Upper lobe of left lung (tissue), 4 donors: ENCODE data around the gene DENND1C.

ENCODE experiments used
- CTCF ChIP-seq, 6 experiments: fragments of 450-650 bp in 4 of 6; fragments of 200-600 bp in 2 of 6; sonication (generic) in 2 of 6; IDR thresholded peaks; one replicate each; pipeline ENCODE4 v1.5.1; 2016 to 2019; ENCODE audit warnings: antibody characterized with exemption in 6 of 6
- EP300 ChIP-seq, 4 donors: sonication (generic); formaldehyde crosslinking; IDR thresholded peaks; one replicate each; pipeline ENCODE4 v1.5.1; 2017; ENCODE audit warnings: antibody characterized with exemption in 4 of 4, control low read depth in 2 of 4
- POLR2A ChIP-seq, 4 donors: fragments of 450-650 bp; IDR thresholded peaks; one replicate each; pipeline ENCODE4 v1.5.1; 2016 to 2017; ENCODE audit warnings: antibody characterized with exemption in 4 of 4, mild to moderate bottlenecking in 2 of 4
- POLR2AphosphoS5 ChIP-seq, 2 donors: sonication (generic); formaldehyde crosslinking; IDR thresholded peaks; one replicate each; pipeline ENCODE4 v1.5.1; 2017; ENCODE audit warnings: antibody characterized with exemption in 2 of 2

GRCh38 chr19:6501740-6502648, 20.4 kb upstream of the DENND1C start, which contains the start of gene TUBB4A:
- TF ChIP-seq CTCF (IDR thresholded peaks at IDR 0.05) (peak in 1 of 6 experiments; percentile 33), EP300 (IDR thresholded peaks at IDR 0.05) (no peak), POLR2A (IDR thresholded peaks at IDR 0.05) (no peak), POLR2AphosphoS5 (IDR thresholded peaks at IDR 0.05) (no peak)
